AG04450 (cell line): Measurements from ENCODE around the gene ZDHHC20. TPM values are rescaled to one million over a fixed set of nuclear protein-coding genes. Genes with fewer than 3 reads are reported as not detected.

Experiments
- CTCF ChIA-PET: fragments of 300-600, 350-600 bp; formaldehyde crosslinking; extraction: SDS; loops from one replicate; lab custom pipeline; 2022; ENCODE audit warnings: antibody characterized with exemption, inconsistent platforms; lab: Charles Lee
- POLR2A ChIA-PET: fragments of 350-600 bp; formaldehyde crosslinking; extraction: SDS; loops from one replicate; lab custom pipeline; 2021; ENCODE audit warnings: antibody characterized with exemption, inconsistent platforms; lab: Yijun Ruan, JAX
- DNase-seq: peaks from one replicate; pipeline ENCODE4 v3.0.0-alpha.2; 2011; ENCODE audit warnings: low read depth, low spot score
- H3K27ac ChIP-seq: one replicate; pipeline ENCODE4 v1.5.1; 2012; ENCODE audit warnings: low read depth, low read length, control low read depth
- H3K27me3 ChIP-seq: one replicate; pipeline ENCODE4 v1.6.0; 2012; ENCODE audit warnings: low read length; ENCODE audit not compliant: control insufficient read depth, insufficient read depth
- H3K4me3 ChIP-seq: 2 replicates; pipeline ENCODE4 v1.5.1; 2011; ENCODE audit warnings: mild to moderate bottlenecking, low read depth, low read length, control low read depth
- H3K9me3 ChIP-seq: 2 replicates; pipeline ENCODE4 v1.5.1; 2012; ENCODE audit warnings: low read length; ENCODE audit not compliant: control insufficient read depth, insufficient read depth
- polyA plus RNA-seq: library from polyadenylated mRNA; depleted of rRNA; stranded (reverse); fragments of >200 nt; gene quantifications from 2 replicates; pipeline ENCODE4 v1.2.3, GENCODE V29; 2011
- TF ChIP-seq, protein P1 (sequence below): IDR thresholded peaks from 2 replicates; pipeline ENCODE4 v1.5.1; 2011; ENCODE audit warnings: low read depth, low read length, control low read depth, inconsistent platforms

Gene ZDHHC20
- polyA plus RNA-seq, 1 experiment = 59.8 TPM

DNA sequence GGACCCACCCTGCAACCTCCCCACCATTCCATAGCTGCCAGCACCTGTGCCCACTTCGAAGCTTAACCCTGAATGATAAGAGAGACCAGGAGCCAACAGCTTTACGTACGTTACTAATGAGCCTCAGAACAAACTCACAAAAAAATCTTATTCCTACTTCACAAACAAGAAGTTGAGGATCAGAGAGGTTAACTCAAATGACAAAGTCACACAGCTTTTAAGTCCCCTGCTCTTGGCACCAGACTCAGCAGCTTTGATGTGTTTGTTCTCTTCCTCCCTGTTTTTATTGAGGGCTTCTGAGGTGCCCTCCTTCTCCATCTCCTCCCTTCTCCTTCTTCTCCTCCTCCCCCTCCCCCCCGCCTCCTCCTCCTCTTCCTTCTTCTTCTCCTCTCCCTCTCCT lies 115.4 kb downstream of the ZDHHC20 start:
- Histone ChIP-seq H3K4me3 (no peak overlapping the region), H3K9me3 (no peaks in the 10 kb centered on the region), H3K27me3 (peaks cover 2% of the 10 kb centered on the region), H3K27ac (no peak overlapping the region)
- ChIA-PET POLR2A (no interaction called here), CTCF (no interaction called here)
- DNase-seq = no peak
- TF ChIP-seq, protein P1, sequence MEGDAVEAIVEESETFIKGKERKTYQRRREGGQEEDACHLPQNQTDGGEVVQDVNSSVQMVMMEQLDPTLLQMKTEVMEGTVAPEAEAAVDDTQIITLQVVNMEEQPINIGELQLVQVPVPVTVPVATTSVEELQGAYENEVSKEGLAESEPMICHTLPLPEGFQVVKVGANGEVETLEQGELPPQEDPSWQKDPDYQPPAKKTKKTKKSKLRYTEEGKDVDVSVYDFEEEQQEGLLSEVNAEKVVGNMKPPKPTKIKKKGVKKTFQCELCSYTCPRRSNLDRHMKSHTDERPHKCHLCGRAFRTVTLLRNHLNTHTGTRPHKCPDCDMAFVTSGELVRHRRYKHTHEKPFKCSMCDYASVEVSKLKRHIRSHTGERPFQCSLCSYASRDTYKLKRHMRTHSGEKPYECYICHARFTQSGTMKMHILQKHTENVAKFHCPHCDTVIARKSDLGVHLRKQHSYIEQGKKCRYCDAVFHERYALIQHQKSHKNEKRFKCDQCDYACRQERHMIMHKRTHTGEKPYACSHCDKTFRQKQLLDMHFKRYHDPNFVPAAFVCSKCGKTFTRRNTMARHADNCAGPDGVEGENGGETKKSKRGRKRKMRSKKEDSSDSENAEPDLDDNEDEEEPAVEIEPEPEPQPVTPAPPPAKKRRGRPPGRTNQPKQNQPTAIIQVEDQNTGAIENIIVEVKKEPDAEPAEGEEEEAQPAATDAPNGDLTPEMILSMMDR = no peak

- no peak for DNase-seq
- Histone ChIP-seq H3K27ac (no peak overlapping the region), H3K9me3 (no peaks in the 10 kb centered on the region), H3K27me3 (peaks cover 2% of the 10 kb centered on the region), H3K4me3 (no peak overlapping the region)
- TF ChIP-seq, protein P1 = no peak
- ChIA-PET POLR2A (no interaction called here), CTCF (no interaction called here)
Observed at GRCh38 chr13:21342699-21343442, 116.2 kb downstream of the ZDHHC20 start.

DNA sequence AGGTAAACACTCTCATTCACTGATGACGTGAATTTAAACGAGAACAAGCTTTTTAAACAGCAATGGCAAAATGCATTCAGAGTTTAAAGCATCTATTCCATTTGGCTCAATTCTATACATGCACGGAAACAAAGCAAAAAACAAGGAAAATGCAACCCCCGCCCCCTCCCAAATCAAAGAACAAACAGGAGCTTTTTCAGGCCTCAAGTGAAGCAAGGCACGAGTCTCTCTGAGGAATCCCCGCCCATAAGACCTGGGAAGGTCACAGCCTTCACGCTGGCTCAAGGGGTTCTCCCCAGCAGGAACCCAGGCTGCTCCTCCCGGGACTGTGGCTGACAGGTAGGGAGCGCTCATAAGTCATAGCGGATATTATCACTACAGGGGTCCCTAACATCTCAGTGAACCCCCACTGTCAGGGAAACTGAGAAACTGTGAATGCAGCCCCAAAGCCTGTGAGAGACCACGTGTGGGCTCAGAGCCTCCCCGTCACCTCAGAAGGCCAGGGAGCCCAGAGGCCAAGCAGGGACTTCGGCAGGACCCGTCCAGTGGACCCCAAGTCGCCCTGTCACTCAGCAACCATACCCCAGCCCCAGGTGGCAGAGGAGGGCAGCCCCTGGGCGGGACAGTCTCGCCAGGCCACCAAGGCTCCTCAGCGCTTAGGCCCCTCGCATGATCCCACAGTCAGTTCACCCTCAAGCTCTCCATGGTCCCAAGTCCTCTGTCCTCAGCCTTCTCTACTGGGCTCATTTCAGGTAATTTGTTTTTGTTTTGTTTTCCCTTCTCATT lies 117.3 kb downstream of the ZDHHC20 start:
- Histone ChIP-seq H3K27me3 (peaks cover 2% of the 10 kb centered on the region), H3K4me3 (no peak overlapping the region), H3K27ac (no peak overlapping the region), H3K9me3 (no peaks in the 10 kb centered on the region)
- TF ChIP-seq, protein P1 = no peak
- CTCF ChIA-PET = no interaction called here
- DNase-seq = no peak
- POLR2A ChIA-PET = no interaction called here

DNA sequence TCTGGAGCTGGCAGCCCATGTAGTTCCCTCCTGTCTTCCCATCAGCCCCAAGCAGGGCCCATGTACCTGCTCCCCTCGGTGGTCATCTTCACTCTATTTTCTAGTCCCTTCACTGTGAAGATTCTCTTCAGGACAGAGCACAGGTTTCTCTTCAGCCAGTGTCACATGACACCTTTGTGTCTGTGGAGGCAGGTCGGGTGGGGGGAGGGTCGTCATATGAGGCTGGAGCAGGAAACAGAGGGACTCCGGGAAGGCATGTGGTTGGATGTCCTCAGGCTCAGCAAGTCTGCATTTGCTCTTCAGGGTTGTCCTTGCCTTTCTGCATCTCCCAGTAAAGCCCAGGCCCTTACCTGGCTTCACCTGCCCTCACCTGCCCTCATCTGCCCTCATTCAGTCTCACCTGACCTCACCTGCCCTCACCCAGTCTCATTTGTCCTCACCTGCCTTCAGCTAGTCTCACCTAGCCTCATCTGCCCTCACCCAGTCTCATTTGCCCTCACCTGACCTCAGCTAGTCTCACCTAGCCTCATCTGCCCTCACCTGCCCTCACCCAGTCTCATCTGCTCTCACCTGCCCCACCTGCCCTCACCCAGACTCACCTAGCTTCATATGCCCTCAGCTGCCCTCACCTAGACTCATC lies 120.3 kb downstream of the ZDHHC20 start:
- ChIA-PET CTCF (no interaction called here), POLR2A (interaction anchor here (0.6 kb wide), 1 partner anchor 198 kb away, joined by 6 read pairs; no protein-coding TSS in a partner anchor)
- DNase-seq = no peak
- TF ChIP-seq, protein P1 = no peak
- no peaks in the 10 kb centered on the region for H3K9me3 ChIP-seq
- no peak overlapping the region for H3K27ac ChIP-seq
- peaks cover 2% of the 10 kb centered on the region for H3K27me3 ChIP-seq
- no peak overlapping the region for H3K4me3 ChIP-seq
